Stimulated activated CD8-positive, alpha-beta memory T cell treated with anti-CD3 and anti-CD28 coated beads, Interleukin-15, amount 100 ng/mL, for 48 hours (primary cell): ENCODE data around the gene FARP2.

Source experiments
- DNase-seq, 2 donors: peaks; one replicate each; pipeline ENCODE4 v3.0.0-alpha.2; 2020; ENCODE audit warnings: low read depth in 2 of 2

Gene FARP2

DNA sequence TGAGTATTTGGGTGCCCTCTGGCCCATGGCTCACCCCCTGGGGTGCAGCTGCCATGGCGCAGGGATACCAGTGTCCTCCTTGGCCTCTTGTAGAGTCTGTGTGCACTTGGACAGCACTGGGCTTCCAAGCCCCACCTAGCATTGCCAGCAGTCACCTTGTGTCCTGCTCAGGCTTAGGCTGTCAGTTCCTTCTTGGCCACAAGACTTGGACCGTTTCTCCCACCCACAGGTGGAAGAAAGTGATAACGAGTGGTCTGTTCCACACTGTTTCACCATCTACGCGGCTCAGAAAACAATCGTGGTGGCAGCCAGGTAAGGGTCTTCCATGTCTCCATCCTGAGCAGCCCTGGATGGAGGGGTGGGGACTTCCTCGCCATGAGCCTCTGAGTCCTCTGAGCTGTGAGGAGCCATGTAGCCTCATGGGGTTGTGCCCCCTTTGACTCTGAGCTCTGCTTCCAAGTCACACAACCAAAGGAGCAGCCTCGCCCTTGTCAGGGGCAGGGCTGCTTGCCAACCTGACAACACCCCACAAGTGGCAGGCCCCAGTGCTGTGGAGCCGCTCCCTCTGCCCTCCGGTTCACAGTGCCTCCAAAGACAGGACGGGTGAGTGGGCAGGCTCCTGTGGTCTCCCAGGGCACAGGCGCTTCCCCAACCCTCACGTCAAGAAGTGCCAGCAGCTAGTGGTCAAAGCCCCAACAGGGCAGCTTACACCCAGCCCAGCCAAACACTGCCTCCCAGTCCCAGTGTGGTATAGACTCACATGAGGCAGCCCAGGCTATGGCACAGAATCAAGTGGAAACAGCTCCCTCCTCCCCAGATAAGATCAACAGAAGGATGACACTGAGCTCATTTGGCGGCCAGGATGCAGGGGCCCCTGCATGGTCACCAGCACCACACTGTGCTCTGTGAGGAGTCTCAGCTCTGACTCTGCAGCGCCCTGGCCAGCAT is 133.9 kb downstream of the FARP2 start:
- DNase-seq = no peak

- DNase-seq = no peak
Observed at GRCh38 chr2:241490825-241491506, 134.9 kb downstream of the FARP2 start.

GRCh38 chr2:241491549-241492173 is 135.6 kb downstream of the FARP2 start:
- no peak for DNase-seq

DNA sequence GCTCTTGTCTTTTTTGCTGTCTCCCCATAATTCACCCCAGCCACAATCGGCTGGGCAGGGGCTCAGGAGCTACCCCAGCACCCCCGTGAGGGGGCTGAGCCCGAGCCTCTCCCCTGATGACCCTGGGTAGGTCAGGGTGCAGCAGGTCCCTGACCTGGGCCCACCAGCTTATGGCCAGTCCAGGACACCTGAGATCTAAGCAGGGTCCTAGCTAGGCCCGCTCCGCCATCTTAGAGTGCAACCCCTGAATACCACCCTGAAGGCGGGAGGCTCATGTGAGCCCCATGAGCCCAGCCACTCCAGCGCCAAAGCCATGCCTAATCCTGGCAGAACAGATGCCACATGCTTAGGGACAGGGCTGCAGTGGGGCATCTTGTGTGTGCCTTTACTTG is 136.1 kb downstream of the FARP2 start:
- DNase-seq = no peak

DNA sequence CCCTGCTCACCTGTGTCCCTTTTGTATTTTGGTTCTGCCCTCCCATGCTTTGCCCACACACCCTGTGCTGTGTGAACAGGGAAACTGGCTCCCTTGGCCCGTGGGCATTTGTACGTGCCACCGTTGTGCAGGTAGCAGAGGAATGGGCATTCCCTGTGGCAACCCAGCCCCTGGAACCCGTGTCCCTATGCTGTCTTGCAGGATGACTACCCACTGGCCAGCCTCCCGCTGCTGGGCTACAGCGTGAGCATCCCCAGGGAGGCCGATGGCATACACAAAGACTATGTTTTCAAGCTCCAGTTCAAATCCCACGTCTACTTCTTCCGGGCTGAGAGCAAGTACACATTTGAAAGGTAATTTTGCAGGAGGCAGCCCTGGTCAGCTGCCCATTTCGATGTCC is 137.0 kb downstream of the FARP2 start:
- DNase-seq = no peak

DNA sequence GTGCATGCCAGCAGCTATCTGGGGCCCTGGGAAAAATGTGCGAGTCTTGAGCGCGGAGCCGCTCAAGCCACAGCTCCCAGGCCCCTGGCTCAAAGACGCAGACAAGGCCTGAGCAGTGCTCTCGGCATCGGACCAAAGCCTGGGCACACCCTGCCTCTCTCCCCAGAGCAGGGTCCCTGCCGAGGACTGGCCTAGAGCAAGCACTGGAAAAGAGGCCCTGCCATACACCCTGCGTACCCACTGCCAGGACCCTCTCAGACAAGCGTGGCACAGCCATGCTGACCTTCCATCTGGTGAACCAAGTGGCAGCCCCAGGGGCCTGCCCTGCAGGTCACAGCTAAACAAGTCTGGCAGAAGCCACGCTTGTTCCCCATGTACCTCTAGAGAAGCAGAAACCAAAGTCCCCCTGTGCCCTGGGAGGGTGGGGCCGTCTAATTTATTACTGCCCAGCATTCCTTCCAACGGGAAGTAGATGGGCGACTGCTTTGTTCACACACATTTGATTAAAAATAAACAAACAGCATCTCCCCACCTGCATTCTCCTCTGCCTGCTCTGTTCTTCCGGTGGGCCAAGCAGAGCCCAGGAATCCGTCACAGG is 138.3 kb downstream of the FARP2 start:
- no peak for DNase-seq

DNA sequence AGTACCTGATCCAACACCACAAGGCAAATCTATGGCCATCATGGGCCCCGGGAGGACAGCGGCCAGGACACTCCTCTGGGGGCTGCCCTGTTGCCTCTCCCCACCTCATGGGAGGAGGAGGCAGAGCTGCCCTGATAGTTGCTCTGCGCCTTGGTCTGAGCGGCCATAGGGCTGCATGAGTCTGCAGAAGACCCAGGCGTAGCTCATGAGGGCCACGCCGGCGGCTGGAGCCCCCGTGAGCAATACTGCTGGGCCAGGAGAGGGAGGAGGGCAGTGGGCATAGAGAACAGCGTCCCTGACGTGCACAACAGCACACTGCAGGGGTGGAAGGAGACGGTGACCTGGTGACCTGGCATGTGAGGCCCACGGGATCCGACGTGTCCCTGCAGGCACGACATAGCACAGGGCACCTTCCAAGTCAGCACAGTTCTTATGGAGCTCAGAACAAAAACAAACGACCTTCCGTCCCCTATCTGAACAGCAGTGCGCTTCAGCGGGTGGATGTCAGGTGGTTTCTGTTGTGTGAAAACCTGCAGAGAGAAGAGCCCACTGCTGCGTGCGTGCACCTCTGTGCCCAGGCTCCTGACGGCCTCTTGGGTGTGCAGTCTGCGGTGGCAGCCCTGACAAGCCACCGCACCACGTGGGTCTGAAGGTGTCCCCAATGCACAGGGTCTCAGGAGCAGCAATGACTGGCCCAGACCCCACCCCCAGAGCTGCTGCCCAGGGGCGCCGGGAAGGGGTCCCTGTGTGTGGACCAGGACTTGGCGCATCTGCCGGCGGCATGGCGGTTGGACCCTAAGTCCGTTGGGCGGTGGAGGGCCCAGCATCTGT is 139.3 kb downstream of the FARP2 start:
- DNase-seq = no peak

- DNase-seq = no peak
Observed at GRCh38 chr2:241496003-241496707, 140.1 kb downstream of the FARP2 start.

GRCh38 chr2:241496904-241497877 is 141.1 kb downstream of the FARP2 start:
- DNase-seq = no peak

GRCh38 chr2:241498115-241499070 is 142.3 kb downstream of the FARP2 start:
- DNase-seq = no peak

GRCh38 chr2:241499146-241499965 is 143.3 kb downstream of the FARP2 start:
- no peak for DNase-seq

DNA sequence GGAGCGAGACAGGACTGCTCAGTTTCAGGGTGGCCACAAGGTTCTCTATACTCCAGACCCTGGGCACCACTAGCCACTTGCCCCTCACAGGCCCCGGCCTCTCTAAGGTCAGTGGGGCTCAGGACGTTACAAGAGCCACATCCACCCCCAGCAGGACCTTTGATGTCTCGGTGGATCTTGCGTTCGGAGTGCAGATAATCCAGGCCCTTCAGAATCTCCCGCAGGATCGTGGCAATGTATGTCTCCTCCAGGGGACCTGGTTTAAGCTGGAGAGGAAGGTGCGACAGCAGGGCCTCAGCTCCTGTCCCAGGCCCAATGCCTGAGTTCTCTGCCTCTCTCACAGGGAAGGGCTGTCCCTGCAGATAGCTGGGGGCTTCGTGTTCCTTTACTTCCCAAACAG is 143.9 kb downstream of the FARP2 start:
- DNase-seq = no peak

- DNase-seq = no peak
Observed at GRCh38 chr2:241500431-241500975, 144.4 kb downstream of the FARP2 start.

- DNase-seq = no peak
Observed at GRCh38 chr2:241501099-241501541, 145.0 kb downstream of the FARP2 start.

DNA sequence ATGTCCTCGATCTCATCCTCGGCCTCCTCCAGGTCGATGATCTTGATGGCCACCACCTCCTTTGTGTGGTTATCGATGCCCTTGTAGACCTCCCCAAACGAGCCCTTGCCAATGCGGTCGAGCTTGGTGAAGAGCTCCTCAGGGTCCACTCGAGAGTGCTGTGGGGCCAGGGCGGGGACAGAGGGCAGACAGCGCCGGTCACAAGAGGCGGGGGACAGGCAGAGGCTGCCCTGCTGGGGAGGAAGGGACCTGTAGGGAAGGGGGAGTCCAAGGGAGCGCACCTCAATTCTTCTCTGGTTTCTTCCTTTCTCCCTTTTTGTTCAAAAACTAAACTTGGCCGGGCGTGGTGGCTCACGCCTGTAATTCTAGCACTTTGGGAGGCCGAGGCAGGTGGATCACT is 145.5 kb downstream of the FARP2 start:
- DNase-seq = no peak

- no peak for DNase-seq
Observed at GRCh38 chr2:241502281-241502680, 146.2 kb downstream of the FARP2 start.

GRCh38 chr2:241503776-241504392 is 147.8 kb downstream of the FARP2 start:
- DNase-seq = no peak
